GM13976 (cell line): Measurements from ENCODE around the gene JMJD6.

Source experiments
- DNase-seq: peaks from one replicate; pipeline ENCODE4 v3.0.0; 2012; ENCODE audit warnings: low spot score
- CTCF ChIP-seq: IDR thresholded peaks from 2 replicates; pipeline ENCODE4 v1.5.1; 2012; ENCODE audit warnings: borderline replicate concordance, mild to moderate bottlenecking; ENCODE audit not compliant: insufficient read depth; ENCODE audit errors: extremely low read depth, missing control alignments, control extremely low read depth
- in situ Hi-C: fragments of 300-500 bp; cut with MboI; formaldehyde crosslinking; loops from one replicate; pipeline ENCODE4 v1.12.0; 2022; ENCODE audit warnings: low sequenced_read_pairs, mixed read lengths, inconsistent platforms; ENCODE audit not compliant: unreplicated experiment

Gene JMJD6

GRCh38 chr17:76683011-76683755 lies 43.2 kb downstream of the JMJD6 start:
- no peak for DNase-seq
- TF ChIP-seq CTCF, result no peak
- in situ Hi-C loops, result no loop called here

- in situ Hi-C loops, result no loop called here
- TF ChIP-seq CTCF, result no peak
- DNase-seq, result no peak
These were observed 44.1 kb downstream of the JMJD6 start for GRCh38 chr17:76682296-76682695.

GRCh38 chr17:76681222-76682137 lies 44.9 kb downstream of the JMJD6 start:
- peak; percentile 82 for DNase-seq
- TF ChIP-seq CTCF, result peak; percentile 72
- in situ Hi-C loops, result no loop called here

GRCh38 chr17:76679239-76679638 lies 47.2 kb downstream of the JMJD6 start:
- TF ChIP-seq CTCF, result no peak
- in situ Hi-C loops, result no loop called here
- DNase-seq, result no peak

- no peak for DNase-seq
- no peak for TF ChIP-seq CTCF
- in situ Hi-C loops, result no loop called here
These were observed 48.1 kb downstream of the JMJD6 start for GRCh38 chr17:76678330-76678729.

- in situ Hi-C loops, result no loop called here
- no peak for DNase-seq
- TF ChIP-seq CTCF, result no peak
These were observed 49.0 kb downstream of the JMJD6 start for GRCh38 chr17:76677406-76677805.
